Measurements from ENCODE around the gene HEXIM2.

The HEXIM2 gene

GRCh38 chr17:45171338-45172231 lies 9.9 kb downstream of the HEXIM2 start:
- no peak for TF ChIP-seq CTCF (IDR thresholded peaks at IDR 0.05; ENCODE audit: low read depth, low read length)
- Histone ChIP-seq H3K4me3 (ENCODE audit: low read depth, low read length) (no peak overlapping the region), H3K27me3 (ENCODE audit: insufficient read depth, low read depth, severe bottlenecking) (no peaks in the 10 kb centered on the region), H3K27ac (peak overlapping the region; percentile 34), H3K36me3 (peaks cover 11% of the 10 kb centered on the region), H3K9me3 (ENCODE audit: severe bottlenecking) (no peaks in the 10 kb centered on the region)
- DNase-seq = peak; percentile 72

- no peaks in the 10 kb centered on the region for H3K9me3 ChIP-seq (ENCODE audit: severe bottlenecking)
- H3K27ac ChIP-seq = peak overlapping the region; percentile 34
- H3K4me3 ChIP-seq (ENCODE audit: low read depth, low read length) = no peak overlapping the region
- H3K27me3 ChIP-seq (ENCODE audit: insufficient read depth, low read depth, severe bottlenecking) = no peaks in the 10 kb centered on the region
- DNase-seq = no peak
- peaks cover 11% of the 10 kb centered on the region for H3K36me3 ChIP-seq
- no peak for TF ChIP-seq CTCF (IDR thresholded peaks at IDR 0.05; ENCODE audit: low read depth, low read length)
Observed at GRCh38 chr17:45172232-45172540, 10.5 kb downstream of the HEXIM2 start.

- no peaks in the 10 kb centered on the region for H3K9me3 ChIP-seq (ENCODE audit: severe bottlenecking)
- DNase-seq = peak; percentile 60
- H3K27ac ChIP-seq = peak overlapping the region; percentile 34
- H3K27me3 ChIP-seq (ENCODE audit: insufficient read depth, low read depth, severe bottlenecking) = no peaks in the 10 kb centered on the region
- TF ChIP-seq CTCF (IDR thresholded peaks at IDR 0.05; ENCODE audit: low read depth, low read length) = 0 out of 2 replicates have a peak, but pooled peaks have one; percentile 6
- H3K4me3 ChIP-seq (ENCODE audit: low read depth, low read length) = no peak overlapping the region
- peaks cover 11% of the 10 kb centered on the region for H3K36me3 ChIP-seq
Observed at GRCh38 chr17:45172541-45173286, 11.0 kb downstream of the HEXIM2 start.

GRCh38 chr17:45175759-45176115 lies 14.1 kb downstream of the HEXIM2 start:
- H3K27me3 ChIP-seq (ENCODE audit: insufficient read depth, low read depth, severe bottlenecking) = no peaks in the 10 kb centered on the region
- TF ChIP-seq CTCF (IDR thresholded peaks at IDR 0.05; ENCODE audit: low read depth, low read length) = no peak
- H3K27ac ChIP-seq = peak overlapping the region; percentile 61
- DNase-seq = no peak
- H3K4me3 ChIP-seq (ENCODE audit: low read depth, low read length) = no peak overlapping the region
- no peaks in the 10 kb centered on the region for H3K9me3 ChIP-seq (ENCODE audit: severe bottlenecking)
- H3K36me3 ChIP-seq = peaks cover 3% of the 10 kb centered on the region; the same call in 1 of the 2 replicates

- no peaks in the 10 kb centered on the region for H3K9me3 ChIP-seq (ENCODE audit: severe bottlenecking)
- H3K27ac ChIP-seq = peak overlapping the region; percentile 9; the same call in 1 of the 2 replicates
- no peaks in the 10 kb centered on the region for H3K27me3 ChIP-seq (ENCODE audit: insufficient read depth, low read depth, severe bottlenecking)
- no peaks in the 10 kb centered on the region for H3K36me3 ChIP-seq
- H3K4me3 ChIP-seq (ENCODE audit: low read depth, low read length) = no peak overlapping the region
- no peak for DNase-seq
- no peak for TF ChIP-seq CTCF (IDR thresholded peaks at IDR 0.05; ENCODE audit: low read depth, low read length)
Observed at GRCh38 chr17:45177563-45177962, 15.9 kb downstream of the HEXIM2 start.
